ENCODE results near the gene STK32C.
"Not testable (repeated sequence)": the region's sequence is repeated elsewhere in the genome, so short reads cannot be mapped to it uniquely, and the experiment has no call there.

The STK32C gene

DNA sequence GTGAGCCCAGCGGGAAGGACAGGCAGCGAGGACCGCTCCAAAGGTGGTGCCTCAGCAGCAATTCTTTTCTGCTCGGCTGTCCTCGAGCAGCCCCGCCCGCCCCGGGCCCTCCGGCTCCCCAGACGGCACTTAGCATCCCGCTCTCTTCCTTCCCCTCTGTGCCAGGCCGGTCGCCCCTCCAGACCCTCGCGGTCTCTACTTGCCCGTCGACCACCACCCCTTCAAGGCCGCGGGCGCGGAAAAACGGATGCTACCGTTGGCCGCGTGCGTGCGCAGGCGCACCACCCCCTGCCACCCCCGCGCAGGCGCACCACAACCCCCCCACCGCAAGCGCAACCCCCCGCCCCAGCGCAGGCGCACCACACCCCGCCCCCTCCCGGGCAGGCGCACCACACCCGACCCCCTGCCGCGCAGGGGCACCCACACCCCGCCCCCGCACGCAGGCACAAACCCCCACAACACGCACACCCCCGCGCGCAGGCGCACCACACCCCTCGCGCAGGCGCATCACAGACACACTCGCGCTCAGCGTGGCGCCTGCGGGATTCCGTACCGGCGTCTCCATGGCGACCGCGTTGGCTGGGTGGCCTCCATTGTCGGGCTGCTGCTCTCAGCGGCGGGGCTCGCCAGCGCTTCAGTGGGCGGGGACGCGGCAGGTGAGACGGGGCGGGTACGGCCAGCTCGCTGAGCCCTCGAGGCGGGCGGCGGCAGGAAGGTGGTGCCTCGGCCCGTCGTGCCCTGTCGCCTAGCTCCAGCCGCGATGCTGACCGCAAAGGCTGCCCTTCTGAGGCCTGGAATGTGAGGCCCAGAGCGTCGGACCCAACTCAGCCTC lies 24.1 kb upstream of the STK32C start, which contains the start of gene LRRC27:
Gene LRRC27, plus strand, starts transcription at position 593 of the 832 bp plus-strand sequence. CDS start 1,332 bp downstream, outside the sequence.
- peak within 1 kb of the TSS; percentile 88 for H3K27ac Mint-ChIP-seq
- H3K9me3 Mint-ChIP-seq = no peaks in the 10 kb centered on the region
- peaks cover 77% of the 10 kb centered on the region for H3K4me1 Mint-ChIP-seq
- H3K36me3 Mint-ChIP-seq (ENCODE audit: low read depth) = peaks cover 34% of the 10 kb centered on the region
- DNase-seq (peak; percentile 99), ATAC-seq (peak; percentile 80)
- H3K27me3 Mint-ChIP-seq = peaks cover 3% of the 10 kb centered on the region
- H3K4me3 Mint-ChIP-seq = peak within 1 kb of the TSS; percentile 93

DNA sequence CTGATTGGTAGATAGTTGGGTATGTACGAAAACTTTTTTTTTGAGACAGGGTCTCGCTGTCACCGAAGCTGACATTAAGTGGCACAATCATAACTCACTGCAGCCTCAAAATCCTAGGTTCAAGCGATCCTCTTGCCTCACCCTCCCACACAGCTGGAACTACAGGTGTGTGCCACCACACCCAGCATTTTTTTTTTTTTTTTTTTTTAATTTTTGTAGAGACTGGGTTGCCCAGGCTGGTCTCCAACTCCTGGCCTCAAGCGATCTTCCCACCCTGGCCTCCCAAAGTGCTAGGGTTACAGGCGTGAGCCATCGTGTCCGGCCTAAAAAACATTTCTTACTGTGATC lies 22.7 kb upstream of the STK32C start:
- peaks cover 3% of the 10 kb centered on the region for H3K27me3 Mint-ChIP-seq
- peaks cover 47% of the 10 kb centered on the region for H3K36me3 Mint-ChIP-seq (ENCODE audit: low read depth)
- no peaks in the 10 kb centered on the region for H3K9me3 Mint-ChIP-seq
- peak overlapping the region; percentile 93 for H3K4me3 Mint-ChIP-seq
- H3K27ac Mint-ChIP-seq = peak overlapping the region; percentile 88
- no peak for DNase-seq
- peaks cover 74% of the 10 kb centered on the region for H3K4me1 Mint-ChIP-seq
- ATAC-seq = no peak

DNA sequence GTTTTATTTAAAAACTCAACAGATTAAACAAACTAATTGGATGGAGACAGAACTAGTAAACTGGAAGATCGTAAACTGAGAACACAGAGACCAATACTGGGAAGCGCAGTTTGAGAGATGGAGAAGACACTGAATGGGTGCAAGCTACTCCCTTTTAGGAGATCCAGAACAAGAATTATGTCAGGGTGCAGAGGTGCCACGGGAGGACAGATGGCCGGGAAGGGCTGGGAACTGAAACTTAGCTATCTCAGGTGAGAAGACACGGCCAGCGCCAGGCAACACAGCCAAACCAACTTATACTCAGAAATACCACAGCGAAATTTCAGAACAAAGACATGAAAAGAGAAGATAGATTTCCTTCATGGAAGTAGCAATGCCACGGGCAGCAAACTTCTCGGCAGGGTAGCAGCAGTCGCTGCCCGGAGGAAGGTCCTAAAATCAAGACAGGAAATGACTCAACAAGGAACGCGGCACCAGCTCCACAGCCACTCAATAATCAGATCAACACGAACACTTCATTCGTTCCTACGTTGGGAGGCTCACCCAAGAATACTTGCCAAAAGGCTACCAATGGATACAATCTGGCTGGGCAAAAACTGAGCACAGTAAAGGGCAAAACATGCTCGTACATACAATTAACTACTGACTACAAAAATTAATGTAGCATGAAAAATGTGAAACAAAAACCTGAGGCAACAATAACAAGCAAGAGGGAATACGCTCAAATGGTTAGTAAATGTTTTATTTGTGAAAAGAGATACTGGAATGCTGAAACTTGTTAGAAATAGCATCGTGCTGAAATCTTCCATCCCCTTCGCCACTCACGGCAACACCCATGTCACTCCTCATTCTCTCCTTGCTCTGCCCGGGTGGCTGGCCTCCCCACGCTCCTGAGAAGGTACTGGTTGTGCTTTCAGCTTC lies 22.1 kb upstream of the STK32C start:
- H3K9me3 Mint-ChIP-seq = no peaks in the 10 kb centered on the region
- H3K27ac Mint-ChIP-seq = peak overlapping the region; percentile 88
- peak; percentile 40 for DNase-seq
- H3K4me3 Mint-ChIP-seq = peak overlapping the region; percentile 93
- H3K27me3 Mint-ChIP-seq = peaks cover 3% of the 10 kb centered on the region
- H3K36me3 Mint-ChIP-seq (ENCODE audit: low read depth) = peaks cover 52% of the 10 kb centered on the region
- peak; percentile 31 for ATAC-seq
- H3K4me1 Mint-ChIP-seq = peaks cover 74% of the 10 kb centered on the region

- Mint-ChIP-seq H3K27me3 (peaks cover 3% of the 10 kb centered on the region), H3K4me1 (peaks cover 70% of the 10 kb centered on the region), H3K9me3 (no peaks in the 10 kb centered on the region), H3K27ac (peak overlapping the region; percentile 35), H3K36me3 (ENCODE audit: low read depth) (peaks cover 55% of the 10 kb centered on the region), H3K4me3 (peak overlapping the region; percentile 93)
- no peak for ATAC-seq
- DNase-seq = no peak
Measured at GRCh38 chr10:132328738-132329137, 21.0 kb upstream of the STK32C start.

DNA sequence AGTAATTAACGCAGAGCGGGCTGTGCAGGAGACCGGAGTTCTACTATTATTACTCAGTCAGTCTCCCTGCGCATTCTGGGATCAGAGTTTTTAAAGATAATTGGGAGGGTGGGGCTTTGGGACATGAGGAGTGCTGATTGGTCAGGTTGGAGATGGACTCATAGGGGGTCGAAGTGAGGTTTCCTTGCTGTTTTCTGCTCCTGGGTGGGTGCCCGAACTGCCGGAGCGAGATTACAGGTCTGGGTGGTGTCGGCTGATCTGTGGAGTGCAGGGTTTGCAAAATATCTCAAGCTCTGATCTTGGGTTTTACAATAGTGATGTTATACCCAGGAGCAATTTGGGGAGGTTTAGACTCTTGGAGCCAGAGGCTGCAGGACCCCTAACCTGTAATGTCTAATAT lies 20.4 kb upstream of the STK32C start:
- ATAC-seq = no peak
- H3K4me3 Mint-ChIP-seq = no peak overlapping the region
- no peak for DNase-seq
- H3K9me3 Mint-ChIP-seq = no peaks in the 10 kb centered on the region
- H3K4me1 Mint-ChIP-seq = peaks cover 64% of the 10 kb centered on the region
- peaks cover 55% of the 10 kb centered on the region for H3K36me3 Mint-ChIP-seq (ENCODE audit: low read depth)
- H3K27ac Mint-ChIP-seq = no peak overlapping the region
- peaks cover 3% of the 10 kb centered on the region for H3K27me3 Mint-ChIP-seq

DNA sequence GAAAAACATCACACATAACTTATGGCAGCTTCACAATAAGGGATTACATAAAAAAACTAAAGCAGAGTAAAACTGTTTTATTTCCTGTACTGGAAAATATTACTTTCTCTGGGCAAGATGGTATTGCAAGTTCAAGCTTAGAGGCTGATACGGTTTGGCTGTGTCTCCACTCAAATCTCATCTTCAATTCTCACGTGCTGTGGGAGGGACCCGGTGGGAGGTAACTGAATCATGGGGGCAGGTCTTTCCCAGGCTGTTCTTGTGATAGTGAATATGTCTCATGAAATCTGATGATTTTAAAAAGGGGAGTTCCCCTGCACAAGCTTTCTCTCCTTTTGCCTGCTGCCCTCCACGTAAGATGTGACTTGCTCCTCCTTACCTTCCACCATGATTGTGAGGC lies 19.2 kb upstream of the STK32C start:
- peak overlapping the region; percentile 66 for H3K27ac Mint-ChIP-seq
- ATAC-seq (peak; percentile 44), DNase-seq (peak; percentile 49)
- H3K36me3 Mint-ChIP-seq (ENCODE audit: low read depth) = peaks cover 55% of the 10 kb centered on the region
- H3K4me1 Mint-ChIP-seq = peaks cover 56% of the 10 kb centered on the region
- peaks cover 2% of the 10 kb centered on the region for H3K27me3 Mint-ChIP-seq
- no peaks in the 10 kb centered on the region for H3K9me3 Mint-ChIP-seq
- peak overlapping the region; percentile 21 for H3K4me3 Mint-ChIP-seq

- peaks cover 1% of the 10 kb centered on the region for H3K27me3 Mint-ChIP-seq
- peak overlapping the region; percentile 66 for H3K27ac Mint-ChIP-seq
- DNase-seq (no peak), ATAC-seq (no peak)
- H3K9me3 Mint-ChIP-seq = no peaks in the 10 kb centered on the region
- H3K4me1 Mint-ChIP-seq = peaks cover 55% of the 10 kb centered on the region
- peak overlapping the region; percentile 21 for H3K4me3 Mint-ChIP-seq
- H3K36me3 Mint-ChIP-seq (ENCODE audit: low read depth) = peaks cover 54% of the 10 kb centered on the region
Measured at GRCh38 chr10:132326344-132326889, 18.7 kb upstream of the STK32C start.

GRCh38 chr10:132324186-132324585 lies 16.4 kb upstream of the STK32C start:
- peaks cover 41% of the 10 kb centered on the region for H3K36me3 Mint-ChIP-seq (ENCODE audit: low read depth)
- H3K4me1 Mint-ChIP-seq = peaks cover 52% of the 10 kb centered on the region

DNA sequence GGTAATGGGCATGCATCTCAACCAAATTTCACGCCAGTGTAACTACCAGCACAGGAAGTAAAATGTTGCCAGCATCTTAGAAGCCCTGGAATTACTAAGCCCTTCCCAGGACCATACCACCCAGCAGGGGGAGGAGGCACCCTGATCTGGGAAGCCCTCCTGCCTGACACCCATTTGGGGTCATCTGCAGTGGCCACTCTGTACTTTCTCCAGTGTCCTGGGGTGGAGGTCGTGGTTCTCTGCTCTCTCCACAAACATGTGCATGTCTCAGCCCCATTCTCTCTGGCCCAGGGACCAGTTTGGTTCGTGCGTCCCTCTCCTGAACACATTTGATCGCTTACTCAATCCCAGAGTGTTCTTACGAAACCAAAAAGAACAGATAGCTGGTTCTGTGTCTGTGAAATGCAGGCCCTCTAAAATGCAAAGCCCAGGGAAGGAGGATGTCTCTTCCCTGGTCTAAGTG lies 14.9 kb upstream of the STK32C start:
- no peak for ATAC-seq
- peaks cover 37% of the 10 kb centered on the region for H3K4me1 Mint-ChIP-seq
- no peak overlapping the region for H3K4me3 Mint-ChIP-seq
- no peak overlapping the region for H3K27ac Mint-ChIP-seq
- H3K36me3 Mint-ChIP-seq (ENCODE audit: low read depth) = peaks cover 28% of the 10 kb centered on the region
- H3K9me3 Mint-ChIP-seq = no peaks in the 10 kb centered on the region
- H3K27me3 Mint-ChIP-seq = no peaks in the 10 kb centered on the region
- no peak for DNase-seq

More at GRCh38 chr10:132324186-132324585, 16.4 kb upstream of the STK32C start:
- Mint-ChIP-seq H3K27me3 (no peaks in the 10 kb centered on the region), H3K4me3 (no peak overlapping the region), H3K9me3 (no peaks in the 10 kb centered on the region), H3K27ac (no peak overlapping the region)
- DNase-seq (no peak), ATAC-seq (no peak)

DNA sequence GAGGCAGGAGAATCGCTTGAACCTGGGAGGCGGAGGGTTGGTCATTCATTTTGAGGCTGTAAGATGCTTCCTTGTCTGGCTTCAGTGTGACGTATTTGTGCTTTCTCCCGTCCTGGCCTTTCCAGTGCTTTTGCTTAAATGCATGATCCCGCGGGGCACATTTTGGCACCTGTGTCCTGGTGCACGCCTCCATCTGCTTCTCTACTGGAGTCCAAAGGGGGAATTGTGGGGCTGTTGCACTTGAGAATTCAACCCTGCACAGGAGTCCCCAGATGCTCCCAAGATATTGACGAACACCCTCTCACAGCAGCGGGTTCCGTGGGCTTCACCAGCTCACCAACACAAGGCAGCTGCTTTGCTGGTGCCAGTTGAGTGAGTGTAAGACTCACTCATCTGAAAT lies 14.0 kb upstream of the STK32C start:
- peaks cover 28% of the 10 kb centered on the region for H3K4me1 Mint-ChIP-seq
- H3K27me3 Mint-ChIP-seq = no peaks in the 10 kb centered on the region
- no peak overlapping the region for H3K27ac Mint-ChIP-seq
- DNase-seq (no peak), ATAC-seq (no peak)
- H3K4me3 Mint-ChIP-seq = no peak overlapping the region
- peaks cover 20% of the 10 kb centered on the region for H3K36me3 Mint-ChIP-seq (ENCODE audit: low read depth)
- no peaks in the 10 kb centered on the region for H3K9me3 Mint-ChIP-seq

- DNase-seq = no peak
- Mint-ChIP-seq H3K27me3 (no peaks in the 10 kb centered on the region), H3K36me3 (ENCODE audit: low read depth) (peaks cover 12% of the 10 kb centered on the region), H3K27ac (no peak overlapping the region), H3K4me1 (peaks cover 20% of the 10 kb centered on the region), H3K9me3 (no peaks in the 10 kb centered on the region), H3K4me3 (no peak overlapping the region)
- ATAC-seq = no peak
Measured at GRCh38 chr10:132320654-132321469, 13.1 kb upstream of the STK32C start.

- DNase-seq (peak; percentile 44), ATAC-seq (peak; percentile 96)
- Mint-ChIP-seq H3K36me3 (ENCODE audit: low read depth) (peaks cover 6% of the 10 kb centered on the region), H3K9me3 (no peaks in the 10 kb centered on the region), H3K4me1 (peaks cover 18% of the 10 kb centered on the region), H3K27ac (peak overlapping the region; percentile 26), H3K27me3 (no peaks in the 10 kb centered on the region), H3K4me3 (no peak overlapping the region)
Measured at GRCh38 chr10:132319853-132320653, 12.3 kb upstream of the STK32C start.

DNA sequence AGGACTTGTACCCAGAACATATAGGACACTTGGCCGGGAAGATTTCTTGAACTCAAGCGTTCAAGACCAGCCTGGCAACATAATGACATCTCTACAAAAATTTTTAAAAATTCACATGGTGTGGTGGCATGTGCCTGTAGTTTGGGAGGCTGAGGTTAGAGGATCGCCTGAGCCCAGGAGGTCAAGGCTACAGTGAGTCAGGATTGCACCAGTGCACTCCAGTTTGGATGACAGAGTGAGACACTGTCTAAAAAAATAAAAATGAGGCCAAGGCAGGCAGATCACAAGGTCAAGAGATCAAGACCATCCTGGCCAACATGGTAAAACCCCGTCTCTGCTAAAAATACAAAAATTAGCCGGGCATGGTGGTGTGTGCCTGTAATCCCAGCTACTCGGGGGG lies 9.7 kb upstream of the STK32C start:
- H3K9me3 Mint-ChIP-seq; ATAC-seq; H3K27ac Mint-ChIP-seq; H3K4me3 Mint-ChIP-seq; H3K36me3 Mint-ChIP-seq (ENCODE audit: low read depth); DNase-seq; H3K27me3 Mint-ChIP-seq: not testable (repeated sequence)
- peaks cover 13% of the 10 kb centered on the region for H3K4me1 Mint-ChIP-seq
